GM18520 (cell line): Measurements from ENCODE around the gene ASB1.
"Not testable (repeated sequence)": the region's sequence is repeated elsewhere in the genome, so short reads cannot be mapped to it uniquely, and the experiment has no call there.

Experiments
- ATAC-seq: cut with Tn5 transposase; IDR thresholded peaks from one replicate; pipeline ENCODE4 v1.9.1; 2021; ENCODE audit not compliant: unreplicated experiment

Gene ASB1

GRCh38 chr2:238441262-238442114 lies 14.8 kb downstream of the ASB1 start:
- no peak for ATAC-seq

- ATAC-seq = not testable (repeated sequence)
Measured at GRCh38 chr2:238442257-238442656, 15.5 kb downstream of the ASB1 start.

GRCh38 chr2:238444242-238444641 lies 17.5 kb downstream of the ASB1 start:
- ATAC-seq = no peak

- no peak for ATAC-seq
Measured at GRCh38 chr2:238445409-238446190, 18.9 kb downstream of the ASB1 start.

- no peak for ATAC-seq
Measured at GRCh38 chr2:238446371-238446770, 19.6 kb downstream of the ASB1 start.

GRCh38 chr2:238448031-238448955 lies 21.6 kb downstream of the ASB1 start:
- no peak for ATAC-seq

GRCh38 chr2:238449241-238449640 lies 22.5 kb downstream of the ASB1 start:
- no peak for ATAC-seq

- no peak for ATAC-seq
Measured at GRCh38 chr2:238449909-238450417, 23.2 kb downstream of the ASB1 start.

- ATAC-seq = no peak
Measured at GRCh38 chr2:238450440-238450861, 23.7 kb downstream of the ASB1 start.

GRCh38 chr2:238453842-238454241 lies 27.1 kb downstream of the ASB1 start:
- no peak for ATAC-seq

- no peak for ATAC-seq
Measured at GRCh38 chr2:238456449-238456848, 29.7 kb downstream of the ASB1 start.

GRCh38 chr2:238456970-238457926 lies 30.5 kb downstream of the ASB1 start:
- ATAC-seq = no peak

- no peak for ATAC-seq
Measured at GRCh38 chr2:238457927-238458324, 31.2 kb downstream of the ASB1 start.

- no peak for ATAC-seq
Measured at GRCh38 chr2:238458651-238459050, 31.9 kb downstream of the ASB1 start.

- ATAC-seq = no peak
Measured at GRCh38 chr2:238459081-238459629, 32.4 kb downstream of the ASB1 start.

- no peak for ATAC-seq
Measured at GRCh38 chr2:238461051-238461450, 34.3 kb downstream of the ASB1 start.

- ATAC-seq = no peak
Measured at GRCh38 chr2:238461491-238461890, 34.8 kb downstream of the ASB1 start.

- ATAC-seq = no peak
Measured at GRCh38 chr2:238461916-238462315, 35.2 kb downstream of the ASB1 start.

GRCh38 chr2:238462782-238463396 lies 36.2 kb downstream of the ASB1 start:
- ATAC-seq = no peak
